Panc1 (cell line): ENCODE measurements around the gene GSK3B. TPM values are rescaled to one million over a fixed set of nuclear protein-coding genes. Genes with fewer than 3 reads are reported as not detected.

Experiments used
- ATAC-seq: fragments of 200-7000 bp; cut with Tn5 transposase; 2 replicates; pipeline ENCODE4 v1.9.1; 2020; ENCODE audit warnings: mild to moderate bottlenecking, moderate library complexity
- BruUV-seq: library from RNA; stranded (reverse); fragments of 400-500 nt; replicated peaks from 2 replicates; lab custom pipeline; 2021; lab: Mats Ljungman, UMichigan
- CTCF ChIA-PET: fragments of 300-600 bp; sonication (Branson Sonifier 250); formaldehyde crosslinking; loops from one replicate; lab custom pipeline; 2022; ENCODE audit warnings: antibody characterized with exemption; lab: Charles Lee
- POLR2A ChIA-PET: fragments of 300-600 bp; sonication (Branson Sonifier 250); formaldehyde crosslinking; loops from one replicate; lab custom pipeline; 2022; ENCODE audit warnings: antibody characterized with exemption; lab: Charles Lee
- DNase-seq: peaks from one replicate; pipeline ENCODE4 v3.0.0-alpha.2; 2010; ENCODE audit warnings: low read depth, low spot score
- H3K27ac ChIP-seq: 2 replicates; pipeline ENCODE4 v1.5.1; 2011; ENCODE audit warnings: mild to moderate bottlenecking, low read length, inconsistent platforms
- H3K27me3 ChIP-seq: fragments of 200-500 bp; sonication (Bioruptor generic); 2 replicates; pipeline ENCODE4 v1.6.0; 2014; ENCODE audit warnings: low read length, inconsistent platforms; ENCODE audit not compliant: control insufficient read depth, insufficient read depth
- H3K36me3 ChIP-seq: fragments of 200-500 bp; sonication (Bioruptor generic); 2 replicates; pipeline ENCODE4 v1.5.1; 2014; ENCODE audit warnings: inconsistent platforms, mild to moderate bottlenecking, low read length, moderate library complexity; ENCODE audit not compliant: control insufficient read depth, insufficient read depth
- H3K4me1 ChIP-seq: 2 replicates; pipeline ENCODE4 v1.5.1; 2011; ENCODE audit warnings: inconsistent platforms, mild to moderate bottlenecking, low read length, moderate library complexity; ENCODE audit not compliant: control insufficient read depth, insufficient read depth
- H3K4me3 ChIP-seq, 2 experiments: 2 replicates each; pipeline ENCODE4 v1.5.1; 2011 to 2012; ENCODE audit warnings: low read depth in 2 of 2, low read length in 2 of 2, mild to moderate bottlenecking in 2 of 2, inconsistent platforms in 1 of 2, moderate library complexity in 1 of 2
- H3K9me3 ChIP-seq: fragments of 200-500 bp; sonication (Bioruptor generic); 2 replicates; pipeline ENCODE4 v1.5.1; 2014; ENCODE audit warnings: low read depth, mild to moderate bottlenecking, inconsistent platforms, low read length, moderate library complexity; ENCODE audit not compliant: control insufficient read depth, insufficient read depth
- POLR2AphosphoS5 ChIP-seq: IDR thresholded peaks from 2 replicates; pipeline ENCODE4 v1.6.1; 2012; ENCODE audit warnings: mild to moderate bottlenecking, low read depth, low read length, moderate library complexity
- SIN3A ChIP-seq: IDR thresholded peaks from 2 replicates; pipeline ENCODE4 v1.6.1; 2012; ENCODE audit warnings: low read depth, mild to moderate bottlenecking, low read length, moderate library complexity, borderline replicate concordance; ENCODE audit not compliant: insufficient read depth
- TCF7L2 ChIP-seq: IDR thresholded peaks from 2 replicates; pipeline ENCODE4 v1.6.1; 2011; ENCODE audit warnings: mild to moderate bottlenecking, low read depth, low read length, inconsistent platforms
- in situ Hi-C: cut with HindIII; loops from 2 replicates; pipeline ENCODE4 v1.10.0; 2016; ENCODE audit warnings: low sequenced_read_pairs, low pct_unique_long_range_greater_than_20kb
- intact Hi-C: fragments of 100-400 bp; cut with micrococcal nuclease; formaldehyde crosslinking; loops from one replicate; pipeline ENCODE4 v1.10.0; 2022; ENCODE audit not compliant: unreplicated experiment
- total RNA-seq: library from RNA; stranded (reverse); gene quantifications from one replicate; pipeline ENCODE4 v1.2.1, GENCODE V29; 2021; ENCODE audit not compliant: unreplicated experiment
- TF ChIP-seq, protein P1 (sequence below), 2 experiments: IDR thresholded peaks; 2 replicates each; pipeline ENCODE4 v1.6.1; 2011 to 2012; ENCODE audit warnings: low read depth in 2 of 2, control low read depth in 1 of 2, low read length in 1 of 2, mild to moderate bottlenecking in 1 of 2, moderate library complexity in 1 of 2; ENCODE audit not compliant: insufficient read depth in 1 of 2
- TF ChIP-seq, protein P2 (sequence below): fragments of 450-650 bp; IDR thresholded peaks from 2 replicates; pipeline ENCODE4 v1.5.1; 2017; ENCODE audit warnings: mild to moderate bottlenecking

Gene GSK3B
- total RNA-seq, 1 experiment from 2014 or later, result 35.3 TPM

GRCh38 chr3:119864476-119864875 lies 229.8 kb downstream of the GSK3B start:
- no peak for DNase-seq
- Histone ChIP-seq H3K36me3 (peaks cover 7% of the 10 kb centered on the region), H3K27ac (no peak overlapping the region), H3K27me3 (no peaks in the 10 kb centered on the region), H3K4me1 (no peaks in the 10 kb centered on the region), H3K9me3 (no peaks in the 10 kb centered on the region), H3K4me3 (no peak overlapping the region)
- ChIA-PET POLR2A (no interaction called here), CTCF (no interaction called here)
- in situ Hi-C loops, result no loop called here
- no TSS peak for BruUV-seq
- TF ChIP-seq, protein P1, sequence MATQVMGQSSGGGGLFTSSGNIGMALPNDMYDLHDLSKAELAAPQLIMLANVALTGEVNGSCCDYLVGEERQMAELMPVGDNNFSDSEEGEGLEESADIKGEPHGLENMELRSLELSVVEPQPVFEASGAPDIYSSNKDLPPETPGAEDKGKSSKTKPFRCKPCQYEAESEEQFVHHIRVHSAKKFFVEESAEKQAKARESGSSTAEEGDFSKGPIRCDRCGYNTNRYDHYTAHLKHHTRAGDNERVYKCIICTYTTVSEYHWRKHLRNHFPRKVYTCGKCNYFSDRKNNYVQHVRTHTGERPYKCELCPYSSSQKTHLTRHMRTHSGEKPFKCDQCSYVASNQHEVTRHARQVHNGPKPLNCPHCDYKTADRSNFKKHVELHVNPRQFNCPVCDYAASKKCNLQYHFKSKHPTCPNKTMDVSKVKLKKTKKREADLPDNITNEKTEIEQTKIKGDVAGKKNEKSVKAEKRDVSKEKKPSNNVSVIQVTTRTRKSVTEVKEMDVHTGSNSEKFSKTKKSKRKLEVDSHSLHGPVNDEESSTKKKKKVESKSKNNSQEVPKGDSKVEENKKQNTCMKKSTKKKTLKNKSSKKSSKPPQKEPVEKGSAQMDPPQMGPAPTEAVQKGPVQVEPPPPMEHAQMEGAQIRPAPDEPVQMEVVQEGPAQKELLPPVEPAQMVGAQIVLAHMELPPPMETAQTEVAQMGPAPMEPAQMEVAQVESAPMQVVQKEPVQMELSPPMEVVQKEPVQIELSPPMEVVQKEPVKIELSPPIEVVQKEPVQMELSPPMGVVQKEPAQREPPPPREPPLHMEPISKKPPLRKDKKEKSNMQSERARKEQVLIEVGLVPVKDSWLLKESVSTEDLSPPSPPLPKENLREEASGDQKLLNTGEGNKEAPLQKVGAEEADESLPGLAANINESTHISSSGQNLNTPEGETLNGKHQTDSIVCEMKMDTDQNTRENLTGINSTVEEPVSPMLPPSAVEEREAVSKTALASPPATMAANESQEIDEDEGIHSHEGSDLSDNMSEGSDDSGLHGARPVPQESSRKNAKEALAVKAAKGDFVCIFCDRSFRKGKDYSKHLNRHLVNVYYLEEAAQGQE (IDR thresholded peaks at IDR 0.05; ENCODE audit: insufficient read depth in 1 of 2, low read depth in 2 of 2, low read length in 1 of 2), result no peak
- TF ChIP-seq TCF7L2, result no peak
- TF ChIP-seq, protein P2, sequence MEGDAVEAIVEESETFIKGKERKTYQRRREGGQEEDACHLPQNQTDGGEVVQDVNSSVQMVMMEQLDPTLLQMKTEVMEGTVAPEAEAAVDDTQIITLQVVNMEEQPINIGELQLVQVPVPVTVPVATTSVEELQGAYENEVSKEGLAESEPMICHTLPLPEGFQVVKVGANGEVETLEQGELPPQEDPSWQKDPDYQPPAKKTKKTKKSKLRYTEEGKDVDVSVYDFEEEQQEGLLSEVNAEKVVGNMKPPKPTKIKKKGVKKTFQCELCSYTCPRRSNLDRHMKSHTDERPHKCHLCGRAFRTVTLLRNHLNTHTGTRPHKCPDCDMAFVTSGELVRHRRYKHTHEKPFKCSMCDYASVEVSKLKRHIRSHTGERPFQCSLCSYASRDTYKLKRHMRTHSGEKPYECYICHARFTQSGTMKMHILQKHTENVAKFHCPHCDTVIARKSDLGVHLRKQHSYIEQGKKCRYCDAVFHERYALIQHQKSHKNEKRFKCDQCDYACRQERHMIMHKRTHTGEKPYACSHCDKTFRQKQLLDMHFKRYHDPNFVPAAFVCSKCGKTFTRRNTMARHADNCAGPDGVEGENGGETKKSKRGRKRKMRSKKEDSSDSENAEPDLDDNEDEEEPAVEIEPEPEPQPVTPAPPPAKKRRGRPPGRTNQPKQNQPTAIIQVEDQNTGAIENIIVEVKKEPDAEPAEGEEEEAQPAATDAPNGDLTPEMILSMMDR, result no peak
- TF ChIP-seq SIN3A, result no peak
- no peak for TF ChIP-seq POLR2AphosphoS5
- intact Hi-C loops, result no loop called here
- ATAC-seq, result no peak

GRCh38 chr3:119862616-119863015 lies 231.6 kb downstream of the GSK3B start:
- CTCF ChIA-PET, result no interaction called here
- Histone ChIP-seq H3K4me1 (no peaks in the 10 kb centered on the region), H3K4me3 (no peak overlapping the region), H3K36me3 (peaks cover 7% of the 10 kb centered on the region), H3K27ac (no peak overlapping the region), H3K9me3 (no peaks in the 10 kb centered on the region), H3K27me3 (no peaks in the 10 kb centered on the region)
- POLR2A ChIA-PET, result no interaction called here
- TF ChIP-seq TCF7L2 (no peak), POLR2AphosphoS5 (no peak), SIN3A (no peak)
- TF ChIP-seq, protein P1 (IDR thresholded peaks at IDR 0.05; ENCODE audit: insufficient read depth in 1 of 2, low read depth in 2 of 2, low read length in 1 of 2), result no peak
- TF ChIP-seq, protein P2, result no peak
- no TSS peak for BruUV-seq
- intact Hi-C loops (no loop called here), in situ Hi-C loops (no loop called here)
- DNase-seq (no peak), ATAC-seq (no peak)
